SU-DHL-6 (cell line): Measurements from ENCODE around the gene ZXDC.

ENCODE experiments used
- CTCF ChIP-seq: fragments of 200-600 bp; sonication (generic); IDR thresholded peaks from one replicate; pipeline ENCODE4 v1.5.1; 2017; ENCODE audit warnings: antibody characterized with exemption, mild to moderate bottlenecking, low read length, moderate library complexity; ENCODE audit not compliant: insufficient read depth, poor library complexity, severe bottlenecking
- EZH2phosphoT487 ChIP-seq: fragments of 200-600 bp; sonication (generic), shearing (Covaris generic); conservative IDR thresholded peaks from 2 replicates; pipeline ENCODE4 v1.6.1; 2018; ENCODE audit warnings: mild to moderate bottlenecking, antibody characterized with exemption, low read length, moderate library complexity, mixed read lengths

GRCh38 chr3:126432361-126433104 lies 43.2 kb downstream of the ZXDC start:
- TF ChIP-seq CTCF (no peak), EZH2phosphoT487 (no peak)
